ENCODE data around the gene NRDC. TPM values are rescaled to one million over a fixed set of nuclear protein-coding genes. Genes with fewer than 3 reads are reported as not detected.

NRDC gene
- total and polyA plus RNA-seq, 10 of the 15 experiments (the other 5 are each of a cell fraction or from before 2014, with no cell fraction given) = 50.1 to 134 (median 90.4) TPM

DNA sequence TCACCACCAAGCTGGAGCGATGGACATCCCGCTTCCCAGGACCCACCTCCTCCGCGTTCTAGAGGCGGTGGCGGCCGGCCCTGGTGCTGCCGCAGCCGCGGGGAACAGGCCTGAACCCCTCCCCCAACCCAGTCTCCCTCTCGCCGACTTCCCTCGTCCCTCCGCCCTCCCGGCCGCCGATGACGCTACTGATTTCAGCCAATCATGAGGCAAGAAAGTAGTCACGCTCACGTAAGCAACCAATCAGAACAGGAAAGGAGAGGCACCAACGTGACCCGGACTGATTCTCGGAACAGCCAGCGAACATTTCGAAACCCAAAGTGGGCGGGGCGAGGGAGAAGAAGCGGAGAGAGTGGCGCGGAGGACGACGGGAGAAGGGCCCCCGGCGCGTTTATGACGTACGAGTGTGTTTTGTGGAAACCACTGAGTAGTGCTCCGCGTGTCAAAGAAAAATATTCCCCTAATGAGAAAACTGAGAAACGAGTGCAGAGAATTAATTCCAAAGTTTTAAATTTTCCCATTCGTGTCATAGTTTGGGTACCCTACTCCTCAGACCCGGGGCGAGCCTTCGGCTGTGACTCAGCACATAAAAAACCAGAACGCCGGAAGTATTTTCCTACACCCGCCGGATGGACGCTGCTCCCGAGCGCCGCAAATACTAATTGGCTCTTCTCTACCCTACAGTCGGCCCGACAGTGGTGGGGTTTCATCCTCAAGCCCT, at the start of gene NRDC (continued):
- peak; percentile 83 for TF ChIP-seq NBN (IDR thresholded peaks at IDR 0.05)
- no peak for TF ChIP-seq CHD1 (IDR thresholded peaks at IDR 0.05; ENCODE audit: low read depth, low read length)
- peak; percentile 70 for TF ChIP-seq TARDBP (IDR thresholded peaks at IDR 0.05; ENCODE audit: borderline replicate concordance)
- TF ChIP-seq, protein P1, sequence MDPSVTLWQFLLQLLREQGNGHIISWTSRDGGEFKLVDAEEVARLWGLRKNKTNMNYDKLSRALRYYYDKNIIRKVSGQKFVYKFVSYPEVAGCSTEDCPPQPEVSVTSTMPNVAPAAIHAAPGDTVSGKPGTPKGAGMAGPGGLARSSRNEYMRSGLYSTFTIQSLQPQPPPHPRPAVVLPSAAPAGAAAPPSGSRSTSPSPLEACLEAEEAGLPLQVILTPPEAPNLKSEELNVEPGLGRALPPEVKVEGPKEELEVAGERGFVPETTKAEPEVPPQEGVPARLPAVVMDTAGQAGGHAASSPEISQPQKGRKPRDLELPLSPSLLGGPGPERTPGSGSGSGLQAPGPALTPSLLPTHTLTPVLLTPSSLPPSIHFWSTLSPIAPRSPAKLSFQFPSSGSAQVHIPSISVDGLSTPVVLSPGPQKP (IDR thresholded peaks at IDR 0.05; ENCODE audit: low read depth, low read length) = no peak
- no peak for TF ChIP-seq KDM1A (IDR thresholded peaks at IDR 0.05; ENCODE audit: borderline replicate concordance)
- TF ChIP-seq CBFB (IDR thresholded peaks at IDR 0.05; ENCODE audit: low read depth) = peak; percentile 79; the same call in 1 of the 2 replicates
- TF ChIP-seq, protein P2, sequence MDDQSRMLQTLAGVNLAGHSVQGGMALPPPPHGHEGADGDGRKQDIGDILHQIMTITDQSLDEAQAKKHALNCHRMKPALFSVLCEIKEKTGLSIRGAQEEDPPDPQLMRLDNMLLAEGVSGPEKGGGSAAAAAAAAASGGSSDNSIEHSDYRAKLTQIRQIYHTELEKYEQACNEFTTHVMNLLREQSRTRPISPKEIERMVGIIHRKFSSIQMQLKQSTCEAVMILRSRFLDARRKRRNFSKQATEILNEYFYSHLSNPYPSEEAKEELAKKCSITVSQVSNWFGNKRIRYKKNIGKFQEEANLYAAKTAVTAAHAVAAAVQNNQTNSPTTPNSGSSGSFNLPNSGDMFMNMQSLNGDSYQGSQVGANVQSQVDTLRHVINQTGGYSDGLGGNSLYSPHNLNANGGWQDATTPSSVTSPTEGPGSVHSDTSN (IDR thresholded peaks at IDR 0.05; ENCODE audit: insufficient replicate concordance, low read depth, low read length) = peak; percentile 8
- TF ChIP-seq, protein P3, sequence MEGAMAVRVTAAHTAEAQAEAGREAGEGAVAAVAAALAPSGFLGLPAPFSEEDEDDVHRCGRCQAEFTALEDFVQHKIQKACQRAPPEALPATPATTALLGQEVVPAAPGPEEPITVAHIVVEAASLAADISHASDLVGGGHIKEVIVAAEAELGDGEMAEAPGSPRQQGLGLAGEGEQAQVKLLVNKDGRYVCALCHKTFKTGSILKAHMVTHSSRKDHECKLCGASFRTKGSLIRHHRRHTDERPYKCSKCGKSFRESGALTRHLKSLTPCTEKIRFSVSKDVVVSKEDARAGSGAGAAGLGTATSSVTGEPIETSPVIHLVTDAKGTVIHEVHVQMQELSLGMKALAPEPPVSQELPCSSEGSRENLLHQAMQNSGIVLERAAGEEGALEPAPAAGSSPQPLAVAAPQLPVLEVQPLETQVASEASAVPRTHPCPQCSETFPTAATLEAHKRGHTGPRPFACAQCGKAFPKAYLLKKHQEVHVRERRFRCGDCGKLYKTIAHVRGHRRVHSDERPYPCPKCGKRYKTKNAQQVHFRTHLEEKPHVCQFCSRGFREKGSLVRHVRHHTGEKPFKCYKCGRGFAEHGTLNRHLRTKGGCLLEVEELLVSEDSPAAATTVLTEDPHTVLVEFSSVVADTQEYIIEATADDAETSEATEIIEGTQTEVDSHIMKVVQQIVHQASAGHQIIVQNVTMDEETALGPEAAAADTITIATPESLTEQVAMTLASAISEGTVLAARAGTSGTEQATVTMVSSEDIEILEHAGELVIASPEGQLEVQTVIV (IDR thresholded peaks at IDR 0.05; ENCODE audit: borderline replicate concordance, partially characterized antibody) = no peak
- TF ChIP-seq, protein P4, sequence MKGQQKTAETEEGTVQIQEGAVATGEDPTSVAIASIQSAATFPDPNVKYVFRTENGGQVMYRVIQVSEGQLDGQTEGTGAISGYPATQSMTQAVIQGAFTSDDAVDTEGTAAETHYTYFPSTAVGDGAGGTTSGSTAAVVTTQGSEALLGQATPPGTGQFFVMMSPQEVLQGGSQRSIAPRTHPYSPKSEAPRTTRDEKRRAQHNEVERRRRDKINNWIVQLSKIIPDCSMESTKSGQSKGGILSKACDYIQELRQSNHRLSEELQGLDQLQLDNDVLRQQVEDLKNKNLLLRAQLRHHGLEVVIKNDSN (IDR thresholded peaks at IDR 0.05; ENCODE audit: borderline replicate concordance, extremely low read length, insufficient read depth, low read depth, low read length) = peak; percentile 83
- TF ChIP-seq JUNB (IDR thresholded peaks at IDR 0.05) = peak; percentile 5; the same call in 1 of the 2 replicates
- TF ChIP-seq CREB1 (IDR thresholded peaks at IDR 0.05; ENCODE audit: low read depth) = peak; percentile 98
- TF ChIP-seq, protein P5, sequence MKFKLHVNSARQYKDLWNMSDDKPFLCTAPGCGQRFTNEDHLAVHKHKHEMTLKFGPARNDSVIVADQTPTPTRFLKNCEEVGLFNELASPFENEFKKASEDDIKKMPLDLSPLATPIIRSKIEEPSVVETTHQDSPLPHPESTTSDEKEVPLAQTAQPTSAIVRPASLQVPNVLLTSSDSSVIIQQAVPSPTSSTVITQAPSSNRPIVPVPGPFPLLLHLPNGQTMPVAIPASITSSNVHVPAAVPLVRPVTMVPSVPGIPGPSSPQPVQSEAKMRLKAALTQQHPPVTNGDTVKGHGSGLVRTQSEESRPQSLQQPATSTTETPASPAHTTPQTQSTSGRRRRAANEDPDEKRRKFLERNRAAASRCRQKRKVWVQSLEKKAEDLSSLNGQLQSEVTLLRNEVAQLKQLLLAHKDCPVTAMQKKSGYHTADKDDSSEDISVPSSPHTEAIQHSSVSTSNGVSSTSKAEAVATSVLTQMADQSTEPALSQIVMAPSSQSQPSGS (IDR thresholded peaks at IDR 0.05; ENCODE audit: low read length) = peak; percentile 26; the same call in 1 of the 2 replicates
- peak; percentile 80; the same call in 1 of the 2 replicates for TF ChIP-seq ASH2L (IDR thresholded peaks at IDR 0.05; ENCODE audit: borderline replicate concordance, low read depth)
- no peak for TF ChIP-seq MEF2A (IDR thresholded peaks at IDR 0.05; ENCODE audit: insufficient read depth, low read depth, low read length)
- TF ChIP-seq EZH2 (IDR thresholded peaks at IDR 0.05; ENCODE audit: borderline replicate concordance, control insufficient read depth, low read depth, low read length) = no peak
- no peak for TF ChIP-seq FOXK2 (IDR thresholded peaks at IDR 0.05)
- no peak; the same call in 1 of the 2 replicates for TF ChIP-seq JUND (IDR thresholded peaks at IDR 0.05; ENCODE audit: low read depth, low read length)
- peak in 1 of 2 experiments; percentile 73; a peak in 1 of 4 replicates for TF ChIP-seq SRF (IDR thresholded peaks at IDR 0.05; ENCODE audit: low read depth in 2 of 2, low read length in 2 of 2)
- TF ChIP-seq ZNF384 (IDR thresholded peaks at IDR 0.05; ENCODE audit: borderline replicate concordance, low read depth, low read length) = no peak
- TF ChIP-seq CBX3 (IDR thresholded peaks at IDR 0.05; ENCODE audit: borderline replicate concordance, low read depth) = no peak
- TF ChIP-seq CEBPB (IDR thresholded peaks at IDR 0.05; ENCODE audit: borderline replicate concordance in 1 of 2, low read depth in 2 of 2, low read length in 2 of 2) = no peak
- TF ChIP-seq WRNIP1 (IDR thresholded peaks at IDR 0.05; ENCODE audit: borderline replicate concordance, low read depth, low read length) = no peak
- TF ChIP-seq STAT3 (IDR thresholded peaks at IDR 0.05; ENCODE audit: low read depth, low read length) = no peak
- peak; percentile 38; the same call in 1 of the 2 replicates for TF ChIP-seq IKZF1 (conservative IDR thresholded peaks at IDR 0.05)

Data from GM12878 (cell line).